ENCODE data around the gene PSMB1. TPM values are rescaled to one million over a fixed set of nuclear protein-coding genes. Genes with fewer than 3 reads are reported as not detected.

PSMB1 gene
- total RNA-seq, 2 donors from 2014 or later, result 239 to 243 TPM

GRCh38 chr6:170525795-170526194 lies 27.3 kb downstream of the PSMB1 start:
- 92 to 100% methylated on average over 3 to 6 of the region's 7 CpGs for WGBS, 2 experiments (ENCODE audit: insufficient coverage in 1 of 2, insufficient read length in 1 of 2)
- Histone ChIP-seq H3K4me1 (ENCODE audit: control insufficient read depth, insufficient read depth, low read length) (no peaks in the 10 kb centered on the region), H3K27me3 (ENCODE audit: control insufficient read depth, insufficient read depth, low read length, poor library complexity, severe bottlenecking) (no peaks in the 10 kb centered on the region), H3K4me3 (ENCODE audit: low read length) (no peak overlapping the region), H3K36me3 (ENCODE audit: control insufficient read depth, insufficient read depth, low read length) (no peaks in the 10 kb centered on the region), H3K27ac (ENCODE audit: low read depth, low read length) (no peak overlapping the region), H3K9me3 (ENCODE audit: control insufficient read depth, low read length) (no peaks in the 10 kb centered on the region), H3K9ac (ENCODE audit: extremely low read depth, low read length, poor library complexity, severe bottlenecking) (no peak overlapping the region)
- TF ChIP-seq, protein P1, sequence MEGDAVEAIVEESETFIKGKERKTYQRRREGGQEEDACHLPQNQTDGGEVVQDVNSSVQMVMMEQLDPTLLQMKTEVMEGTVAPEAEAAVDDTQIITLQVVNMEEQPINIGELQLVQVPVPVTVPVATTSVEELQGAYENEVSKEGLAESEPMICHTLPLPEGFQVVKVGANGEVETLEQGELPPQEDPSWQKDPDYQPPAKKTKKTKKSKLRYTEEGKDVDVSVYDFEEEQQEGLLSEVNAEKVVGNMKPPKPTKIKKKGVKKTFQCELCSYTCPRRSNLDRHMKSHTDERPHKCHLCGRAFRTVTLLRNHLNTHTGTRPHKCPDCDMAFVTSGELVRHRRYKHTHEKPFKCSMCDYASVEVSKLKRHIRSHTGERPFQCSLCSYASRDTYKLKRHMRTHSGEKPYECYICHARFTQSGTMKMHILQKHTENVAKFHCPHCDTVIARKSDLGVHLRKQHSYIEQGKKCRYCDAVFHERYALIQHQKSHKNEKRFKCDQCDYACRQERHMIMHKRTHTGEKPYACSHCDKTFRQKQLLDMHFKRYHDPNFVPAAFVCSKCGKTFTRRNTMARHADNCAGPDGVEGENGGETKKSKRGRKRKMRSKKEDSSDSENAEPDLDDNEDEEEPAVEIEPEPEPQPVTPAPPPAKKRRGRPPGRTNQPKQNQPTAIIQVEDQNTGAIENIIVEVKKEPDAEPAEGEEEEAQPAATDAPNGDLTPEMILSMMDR (conservative IDR thresholded peaks at IDR 0.05), result no peak
- DNase-seq, result no peak
- H3K9me3 Mint-ChIP-seq, result peaks cover 2% of the 10 kb centered on the region
- no peak overlapping the region for H3K27ac Mint-ChIP-seq
- no peak overlapping the region for H3K4me3 Mint-ChIP-seq
- no peaks in the 10 kb centered on the region for H3K27me3 Mint-ChIP-seq (ENCODE audit: insufficient read depth)
- peaks cover 4% of the 10 kb centered on the region for H3K36me3 Mint-ChIP-seq (ENCODE audit: low read depth)
- no peaks in the 10 kb centered on the region for H3K4me1 Mint-ChIP-seq

DNA sequence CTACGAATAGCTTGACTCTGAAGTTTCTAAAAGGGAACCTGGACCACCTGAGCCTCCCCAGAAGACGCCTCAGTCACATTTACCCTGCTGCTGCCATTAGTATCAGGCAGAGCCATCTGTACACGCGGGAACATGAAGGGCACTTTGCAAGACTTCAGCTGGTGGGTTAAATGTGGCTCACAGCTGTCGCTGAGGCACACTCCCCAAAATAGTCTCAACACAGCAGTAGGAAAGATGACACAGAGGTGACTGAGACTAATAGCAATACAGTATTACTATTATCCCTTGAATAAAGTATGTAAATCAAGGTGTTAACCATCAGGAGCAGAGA lies 29.0 kb downstream of the PSMB1 start:
- 81 to 100% methylated on average over 1 to 5 of the region's 5 CpGs for WGBS, 2 experiments (ENCODE audit: insufficient coverage in 1 of 2, insufficient read length in 1 of 2)
- peaks cover 4% of the 10 kb centered on the region for H3K36me3 Mint-ChIP-seq (ENCODE audit: low read depth)
- DNase-seq, result no peak
- H3K27me3 Mint-ChIP-seq (ENCODE audit: insufficient read depth), result no peaks in the 10 kb centered on the region
- Histone ChIP-seq H3K27ac (ENCODE audit: low read depth, low read length) (no peak overlapping the region), H3K9ac (ENCODE audit: extremely low read depth, low read length, poor library complexity, severe bottlenecking) (no peak overlapping the region), H3K36me3 (ENCODE audit: control insufficient read depth, insufficient read depth, low read length) (no peaks in the 10 kb centered on the region), H3K4me1 (ENCODE audit: control insufficient read depth, insufficient read depth, low read length) (no peaks in the 10 kb centered on the region), H3K9me3 (ENCODE audit: control insufficient read depth, low read length) (no peaks in the 10 kb centered on the region), H3K27me3 (ENCODE audit: control insufficient read depth, insufficient read depth, low read length, poor library complexity, severe bottlenecking) (no peaks in the 10 kb centered on the region), H3K4me3 (ENCODE audit: low read length) (no peak overlapping the region)
- H3K27ac Mint-ChIP-seq, result no peak overlapping the region
- H3K4me1 Mint-ChIP-seq, result no peaks in the 10 kb centered on the region
- H3K4me3 Mint-ChIP-seq, result no peak overlapping the region
- H3K9me3 Mint-ChIP-seq, result peaks cover 6% of the 10 kb centered on the region
- TF ChIP-seq, protein P1 (conservative IDR thresholded peaks at IDR 0.05), result no peak

GRCh38 chr6:170523256-170524171 lies 29.6 kb downstream of the PSMB1 start:
- no peaks in the 10 kb centered on the region for H3K27me3 Mint-ChIP-seq (ENCODE audit: insufficient read depth)
- TF ChIP-seq, protein P1 (conservative IDR thresholded peaks at IDR 0.05), result no peak
- no peaks in the 10 kb centered on the region for H3K4me1 Mint-ChIP-seq
- no peaks in the 10 kb centered on the region for H3K36me3 ChIP-seq (ENCODE audit: control insufficient read depth, insufficient read depth, low read length)
- no peak overlapping the region for H3K9ac ChIP-seq (ENCODE audit: extremely low read depth, low read length, poor library complexity, severe bottlenecking)
- H3K27ac ChIP-seq (ENCODE audit: low read depth, low read length), result no peak overlapping the region
- peaks cover 3% of the 10 kb centered on the region for H3K36me3 Mint-ChIP-seq (ENCODE audit: low read depth)
- H3K27ac Mint-ChIP-seq, result no peak overlapping the region
- no peak for DNase-seq
- WGBS, 2 experiments (ENCODE audit: insufficient coverage in 1 of 2, insufficient read length in 1 of 2), result 93 to 100% methylated on average over 2 to 9 of the region's 9 CpGs
- H3K27me3 ChIP-seq (ENCODE audit: control insufficient read depth, insufficient read depth, low read length, poor library complexity, severe bottlenecking), result no peaks in the 10 kb centered on the region
- no peaks in the 10 kb centered on the region for H3K4me1 ChIP-seq (ENCODE audit: control insufficient read depth, insufficient read depth, low read length)
- H3K4me3 Mint-ChIP-seq, result no peak overlapping the region
- H3K4me3 ChIP-seq (ENCODE audit: low read length), result no peak overlapping the region
- H3K9me3 ChIP-seq (ENCODE audit: control insufficient read depth, low read length), result no peaks in the 10 kb centered on the region
- peaks cover 6% of the 10 kb centered on the region for H3K9me3 Mint-ChIP-seq
